Cardiac fibroblast (primary cell): ENCODE results near the gene RRBP1.

Experiments used
- DNase-seq, 2 donors: peaks; one replicate each; pipeline versions ENCODE4 v3.0.0 to v3.0.0-alpha.2; 2010; ENCODE audit warnings: low read depth in 2 of 2
- H3K4me3 ChIP-seq, 2 donors: replicated peaks in 1 of 2; 1 replicate in 1 of 2; 2 replicates in 1 of 2; pipeline ENCODE4 v1.5.1; 2011; ENCODE audit warnings: low read depth in 2 of 2, low read length in 2 of 2, mild to moderate bottlenecking in 2 of 2, moderate library complexity in 1 of 2
- TF ChIP-seq, protein P1 (sequence below): IDR thresholded peaks from one replicate; pipeline ENCODE4 v1.5.1; 2011; ENCODE audit warnings: low read depth, mild to moderate bottlenecking, low read length, inconsistent platforms

RRBP1 gene

DNA sequence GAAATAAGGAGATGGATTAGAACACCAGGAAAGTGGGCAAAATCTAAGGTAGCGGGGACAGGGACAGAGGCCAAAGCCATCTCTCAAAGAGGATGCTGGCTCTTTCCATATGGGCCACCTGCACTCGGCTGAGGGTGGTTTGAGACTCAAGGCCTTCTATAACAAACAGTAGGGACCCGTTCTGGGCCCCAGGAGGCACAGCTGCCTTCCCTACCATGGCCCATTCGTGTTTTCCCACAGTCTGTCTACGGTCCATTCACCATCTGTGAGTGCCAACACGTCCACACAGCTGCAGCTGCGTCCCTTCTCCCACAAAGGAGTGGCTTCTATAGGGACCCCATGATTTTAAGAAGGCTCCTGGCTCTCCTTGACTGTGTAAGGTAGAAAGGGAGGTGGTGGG lies 18.6 kb upstream of the RRBP1 start:
- TF ChIP-seq, protein P1, sequence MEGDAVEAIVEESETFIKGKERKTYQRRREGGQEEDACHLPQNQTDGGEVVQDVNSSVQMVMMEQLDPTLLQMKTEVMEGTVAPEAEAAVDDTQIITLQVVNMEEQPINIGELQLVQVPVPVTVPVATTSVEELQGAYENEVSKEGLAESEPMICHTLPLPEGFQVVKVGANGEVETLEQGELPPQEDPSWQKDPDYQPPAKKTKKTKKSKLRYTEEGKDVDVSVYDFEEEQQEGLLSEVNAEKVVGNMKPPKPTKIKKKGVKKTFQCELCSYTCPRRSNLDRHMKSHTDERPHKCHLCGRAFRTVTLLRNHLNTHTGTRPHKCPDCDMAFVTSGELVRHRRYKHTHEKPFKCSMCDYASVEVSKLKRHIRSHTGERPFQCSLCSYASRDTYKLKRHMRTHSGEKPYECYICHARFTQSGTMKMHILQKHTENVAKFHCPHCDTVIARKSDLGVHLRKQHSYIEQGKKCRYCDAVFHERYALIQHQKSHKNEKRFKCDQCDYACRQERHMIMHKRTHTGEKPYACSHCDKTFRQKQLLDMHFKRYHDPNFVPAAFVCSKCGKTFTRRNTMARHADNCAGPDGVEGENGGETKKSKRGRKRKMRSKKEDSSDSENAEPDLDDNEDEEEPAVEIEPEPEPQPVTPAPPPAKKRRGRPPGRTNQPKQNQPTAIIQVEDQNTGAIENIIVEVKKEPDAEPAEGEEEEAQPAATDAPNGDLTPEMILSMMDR: no peak
- no peak for DNase-seq
- H3K4me3 ChIP-seq: no peak overlapping the region

DNA sequence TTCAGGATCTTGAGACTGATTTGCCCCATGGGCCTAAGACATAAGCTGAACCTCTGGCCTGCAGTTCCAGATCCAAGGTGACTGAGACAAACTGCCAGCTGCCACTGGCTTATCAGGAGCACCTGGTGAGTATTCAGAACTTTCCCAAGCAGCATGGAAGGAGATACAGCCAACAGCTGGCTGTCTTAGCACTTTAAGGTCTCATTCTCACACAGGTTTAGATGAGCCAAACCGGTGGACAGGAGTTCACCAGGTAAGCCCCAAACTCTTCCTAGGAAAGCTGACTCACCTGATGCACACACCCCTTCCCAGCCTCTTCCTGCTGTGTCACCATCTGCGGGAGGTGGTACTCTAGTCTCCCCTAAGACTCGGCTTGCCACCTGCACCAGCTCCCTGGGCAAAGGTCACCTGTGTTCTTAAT lies 17.9 kb upstream of the RRBP1 start, which contains the start of gene BANF2:
BANF2 (plus strand) TSS at position 36 of the 421 bp plus-strand sequence. CDS start 25,060 bp downstream, outside the sequence.
- DNase-seq: no peak
- TF ChIP-seq, protein P1: no peak
- no peak within 1 kb of the TSS for H3K4me3 ChIP-seq

DNA sequence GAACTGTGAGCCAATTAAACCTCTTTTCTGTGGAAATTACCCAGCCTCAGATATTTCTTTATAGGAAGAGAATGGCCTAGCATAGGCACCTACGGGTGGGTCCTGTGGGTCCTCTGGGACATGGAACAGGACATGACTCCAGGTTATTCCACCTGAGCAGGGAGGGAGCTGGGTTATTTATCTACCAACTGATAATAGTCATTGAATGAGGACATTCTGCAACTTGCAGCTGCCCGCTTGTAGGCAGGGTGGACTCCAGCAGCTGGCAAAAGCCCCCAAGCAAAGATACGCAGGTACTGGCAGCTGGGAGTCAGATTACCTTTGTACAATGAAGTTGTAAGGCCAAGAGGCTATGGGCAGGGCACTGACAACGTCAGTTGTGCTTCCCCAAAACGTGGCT lies 16.3 kb upstream of the RRBP1 start:
- H3K4me3 ChIP-seq: no peak overlapping the region
- no peak for DNase-seq
- TF ChIP-seq, protein P1: no peak

- TF ChIP-seq, protein P1: no peak
- no peak for DNase-seq
- no peak overlapping the region for H3K4me3 ChIP-seq
Measured at GRCh38 chr20:17697171-17697570, 15.1 kb upstream of the RRBP1 start.

- DNase-seq: no peak
- TF ChIP-seq, protein P1: no peak
- no peak overlapping the region for H3K4me3 ChIP-seq
Measured at GRCh38 chr20:17696287-17696686, 14.2 kb upstream of the RRBP1 start.

DNA sequence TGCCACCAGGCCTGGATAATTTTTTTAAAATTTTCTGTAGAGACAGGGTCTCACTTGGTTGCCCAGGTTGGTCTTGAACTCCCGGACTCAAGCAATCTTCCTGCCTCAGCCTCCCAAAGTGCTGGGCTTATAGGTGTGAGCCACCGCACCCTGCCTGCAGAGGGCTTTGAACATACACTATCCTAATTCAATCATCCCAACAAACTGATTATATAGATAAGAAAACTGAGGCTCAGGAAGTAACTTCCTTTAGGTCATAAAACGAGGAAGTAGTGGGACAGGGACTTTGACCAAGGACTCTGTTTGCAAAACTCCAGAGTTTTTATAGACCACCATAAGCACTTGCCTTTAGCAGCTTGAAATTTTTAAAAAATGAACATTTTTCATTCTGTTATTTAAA lies 12.7 kb upstream of the RRBP1 start:
- DNase-seq: no peak
- no peak overlapping the region for H3K4me3 ChIP-seq
- TF ChIP-seq, protein P1: no peak

GRCh38 chr20:17693444-17694001 lies 11.5 kb upstream of the RRBP1 start:
- TF ChIP-seq, protein P1: no peak
- no peak for DNase-seq
- H3K4me3 ChIP-seq: no peak overlapping the region
